Tibial nerve (tissue), 4 donors: ENCODE data around the gene SEC24A. TPM values are rescaled to one million over a fixed set of nuclear protein-coding genes. Genes with fewer than 3 reads are reported as not detected.
"Not testable (repeated sequence)": the region's sequence is repeated elsewhere in the genome, so short reads cannot be mapped to it uniquely, and the experiment has no call there.

Source experiments
- DNase-seq, 2 donors: peaks; one replicate each; pipeline ENCODE4 v3.0.0-alpha.2; 2019; ENCODE audit warnings: low spot score in 2 of 2
- H3K27ac ChIP-seq, 4 donors: fragments of 200-600 bp; sonication (generic) in 3 of 4; one replicate each; pipeline ENCODE4 v1.5.1; 2017 to 2019; ENCODE audit warnings: mild to moderate bottlenecking in 1 of 4
- H3K27me3 ChIP-seq, 2 donors: fragments of 200-600 bp; sonication (generic) in 1 of 2; one replicate each; pipeline versions ENCODE4 v1.5.1 to v1.6.0; 2017 to 2019
- H3K36me3 ChIP-seq, 3 donors: fragments of 200-600 bp; sonication (generic); one replicate each; pipeline ENCODE4 v1.5.1; 2018 to 2019
- H3K4me1 ChIP-seq, 4 donors: fragments of 200-600 bp; sonication (generic) in 3 of 4; one replicate each; pipeline ENCODE4 v1.5.1; 2017 to 2019
- H3K4me3 ChIP-seq, 4 donors: fragments of 200-600 bp; sonication (generic) in 3 of 4; one replicate each; pipeline ENCODE4 v1.5.1; 2017 to 2019; ENCODE audit warnings: mild to moderate bottlenecking in 1 of 4, moderate library complexity in 1 of 4
- H3K9me3 ChIP-seq, 4 donors: fragments of 200-600 bp; sonication (generic) in 3 of 4; one replicate each; pipeline ENCODE4 v1.5.1; 2017 to 2019
- CTCF ChIP-seq, 5 experiments: fragments of 200-600 bp in 3 of 5; fragments of 450-650 bp in 2 of 5; sonication (generic) in 3 of 5; IDR thresholded peaks; one replicate each; pipeline ENCODE4 v1.5.1; 2016 to 2019; ENCODE audit warnings: antibody characterized with exemption in 5 of 5, mild to moderate bottlenecking in 3 of 5, moderate library complexity in 2 of 5
- EP300 ChIP-seq, 2 donors: sonication (generic); formaldehyde crosslinking; IDR thresholded peaks; one replicate each; pipeline ENCODE4 v1.6.1; 2017; ENCODE audit warnings: antibody characterized with exemption in 2 of 2, mild to moderate bottlenecking in 1 of 2
- POLR2A ChIP-seq, 2 donors: fragments of 450-650 bp; IDR thresholded peaks; one replicate each; pipeline ENCODE4 v1.6.1; 2017; ENCODE audit warnings: antibody characterized with exemption in 2 of 2, mild to moderate bottlenecking in 2 of 2, moderate library complexity in 2 of 2
- WGBS, 2 donors: methylation state at CpG; one replicate each; pipeline ENCODE4 v1.1.5; 2018; 5-methylcytosine and 5-hydroxymethylcytosine counted together
- total RNA-seq, 4 donors: library from RNA; depleted of rRNA; stranded (reverse); fragments of >200 nt; gene quantifications; one replicate each; pipeline ENCODE4 v1.1.0, GENCODE V29; 2016

The SEC24A gene
- total RNA-seq, 4 donors from 2014 or later, result 12.7 to 21.3 (median 17.9) TPM

DNA sequence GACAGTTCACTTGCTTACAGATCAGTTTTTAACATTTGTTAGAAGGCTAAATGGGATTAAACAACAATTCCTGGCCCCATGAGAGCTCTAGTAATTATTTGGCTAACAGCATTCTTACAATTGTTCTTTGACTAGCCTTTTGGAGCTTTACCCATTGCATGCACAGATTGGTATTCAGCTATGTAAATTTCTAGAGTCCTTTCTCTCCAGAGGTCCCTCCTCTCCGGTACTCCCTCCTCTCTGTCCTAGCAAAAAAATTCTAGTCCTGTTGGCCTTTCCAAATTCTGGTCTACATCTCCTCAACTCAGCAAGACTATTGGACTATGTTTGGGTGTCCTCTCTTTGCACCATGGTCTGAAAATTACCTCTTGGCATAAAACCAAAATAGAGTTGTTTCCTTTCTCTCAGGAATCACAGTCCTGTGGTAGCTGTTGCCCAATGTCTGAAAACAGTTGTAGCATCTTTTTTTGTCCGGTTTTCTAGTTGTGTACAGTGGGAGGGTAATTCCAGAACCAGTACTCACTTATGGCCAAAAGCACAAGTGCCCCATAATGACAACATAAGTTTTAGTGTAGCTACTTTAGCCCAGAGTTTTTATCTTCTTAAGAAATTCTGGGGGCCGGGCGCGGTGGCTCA lies 34.0 kb upstream of the SEC24A start:
- 83 to 85% methylated on average over 5 of the region's 5 CpGs for WGBS, 2 donors

DNA sequence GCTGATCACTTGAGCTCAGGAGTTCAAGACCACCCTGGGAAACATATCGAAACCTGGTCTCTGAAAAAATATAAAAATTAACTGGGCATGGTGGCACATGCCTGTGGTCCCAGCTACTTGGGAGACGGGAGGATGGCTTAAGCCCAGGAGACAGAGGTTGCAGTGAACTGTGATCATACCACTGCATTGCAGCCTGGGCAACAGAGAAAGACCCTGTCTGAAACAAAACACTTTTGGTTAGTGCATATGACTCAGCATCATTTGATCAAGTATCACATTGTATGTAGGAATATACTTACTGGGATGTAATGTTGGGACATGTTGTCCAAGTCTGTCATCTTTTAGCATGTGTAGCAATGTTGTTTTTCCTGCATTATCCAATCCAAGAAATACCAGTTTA lies 28.0 kb upstream of the SEC24A start:
- 89 to 94% methylated on average over 2 of the region's 2 CpGs for WGBS, 2 donors
- TF ChIP-seq EP300 (IDR thresholded peaks at IDR 0.05), result no peak
- DNase-seq, result no peak

More for the DNA sequence above, 34.0 kb upstream of the SEC24A start:
- no peak for TF ChIP-seq POLR2A (IDR thresholded peaks at IDR 0.05)
- TF ChIP-seq EP300 (IDR thresholded peaks at IDR 0.05), result no peak
- TF ChIP-seq CTCF (IDR thresholded peaks at IDR 0.05), result no peak
- Histone ChIP-seq H3K4me1 (peaks cover 0 to 4% (median 0%) of the 10 kb centered on the region in 4 donors), H3K9me3 (no peaks in the 10 kb centered on the region), H3K4me3 (no peak overlapping the region), H3K27me3 (no peaks in the 10 kb centered on the region), H3K27ac (no peak overlapping the region), H3K36me3 (peaks cover 0 to 96% (median 0%) of the 10 kb centered on the region in 3 donors)
- no peak for DNase-seq

GRCh38 chr5:134625559-134625958 lies 23.0 kb upstream of the SEC24A start:
- Histone ChIP-seq H3K4me1 (peaks cover 0 to 6% (median 0%) of the 10 kb centered on the region in 4 donors), H3K4me3 (no peak overlapping the region), H3K27ac (no peak overlapping the region), H3K36me3 (peaks cover 0 to 48% (median 6%) of the 10 kb centered on the region in 3 donors), H3K9me3 (no peaks in the 10 kb centered on the region), H3K27me3 (no peaks in the 10 kb centered on the region)
- no peak for TF ChIP-seq POLR2A (IDR thresholded peaks at IDR 0.05)
- no peak for TF ChIP-seq EP300 (IDR thresholded peaks at IDR 0.05)
- no peak for TF ChIP-seq CTCF (IDR thresholded peaks at IDR 0.05)
- no peak for DNase-seq
- 94 to 97% methylated on average over 1 of the region's 1 CpG for WGBS, 2 donors

More for the DNA sequence above, 28.0 kb upstream of the SEC24A start:
- no peaks in the 10 kb centered on the region for H3K9me3 ChIP-seq
- no peak overlapping the region for H3K27ac ChIP-seq
- H3K4me3 ChIP-seq, result no peak overlapping the region
- H3K4me1 ChIP-seq, result no peaks in the 10 kb centered on the region
- peaks cover 0 to 84% (median 9%) of the 10 kb centered on the region in 3 donors for H3K36me3 ChIP-seq
- H3K27me3 ChIP-seq, result no peaks in the 10 kb centered on the region

DNA sequence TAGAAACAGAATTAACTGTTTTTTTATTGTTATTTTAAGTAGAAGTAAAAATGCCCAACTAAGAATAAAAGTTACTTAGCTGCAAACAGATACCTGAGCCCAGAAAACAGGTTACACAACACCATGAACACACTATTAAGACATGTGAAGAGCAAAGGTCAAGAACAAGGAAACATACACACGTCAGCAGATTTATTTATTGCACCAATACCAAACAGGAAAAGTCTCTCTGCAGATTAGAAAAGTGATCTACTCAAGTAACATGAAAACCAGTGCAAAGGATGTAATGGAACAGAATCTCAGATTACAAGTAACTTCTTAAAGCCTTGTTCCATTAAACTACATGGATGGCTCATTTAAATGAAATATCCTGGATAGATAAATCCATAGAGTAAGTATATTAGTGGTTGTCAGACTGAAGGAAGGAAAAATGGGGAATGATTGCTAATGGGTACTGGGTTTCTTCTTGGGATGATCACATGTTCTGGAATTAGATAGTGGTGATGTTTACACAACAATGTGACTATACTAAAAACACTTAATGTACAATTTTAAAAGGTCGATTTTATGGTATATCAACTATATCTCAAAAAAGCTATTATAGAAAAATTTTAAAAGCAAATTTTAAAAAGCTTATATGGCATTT lies 22.1 kb upstream of the SEC24A start:
- 54 to 56% methylated on average over 2 of the region's 2 CpGs for WGBS, 2 donors
- TF ChIP-seq EP300 (IDR thresholded peaks at IDR 0.05), result peak in 1 of 2 donors; percentile 26
- no peak for TF ChIP-seq CTCF (IDR thresholded peaks at IDR 0.05)
- H3K4me1 ChIP-seq, result peaks cover 0 to 13% (median 3%) of the 10 kb centered on the region in 4 donors
- H3K9me3 ChIP-seq, result no peaks in the 10 kb centered on the region
- peaks cover 0 to 38% (median 0%) of the 10 kb centered on the region in 3 donors for H3K36me3 ChIP-seq
- no peak overlapping the region for H3K4me3 ChIP-seq
- H3K27ac ChIP-seq, result peak overlapping the region in 1 of 4 donors; percentile 24
- no peaks in the 10 kb centered on the region for H3K27me3 ChIP-seq
- DNase-seq, result no peak

GRCh38 chr5:134634227-134634626 lies 14.4 kb upstream of the SEC24A start:
- 87 to 92% methylated on average over 10 of the region's 10 CpGs for WGBS, 2 donors
- TF ChIP-seq POLR2A (IDR thresholded peaks at IDR 0.05) (no peak), CTCF (IDR thresholded peaks at IDR 0.05) (no peak), EP300 (IDR thresholded peaks at IDR 0.05) (no peak)
- Histone ChIP-seq H3K27ac (no peak overlapping the region), H3K4me1 (peaks cover 0 to 22% (median 12%) of the 10 kb centered on the region in 4 donors), H3K4me3 (no peak overlapping the region), H3K36me3 (no peaks in the 10 kb centered on the region), H3K27me3 (no peaks in the 10 kb centered on the region), H3K9me3 (no peaks in the 10 kb centered on the region)
- DNase-seq, result no peak

GRCh38 chr5:134635366-134635765 lies 13.2 kb upstream of the SEC24A start:
- DNase-seq, H3K4me3 ChIP-seq, H3K27ac ChIP-seq, H3K36me3 ChIP-seq, H3K27me3 ChIP-seq, H3K9me3 ChIP-seq: not testable (repeated sequence)
- H3K4me1 ChIP-seq, result peaks cover 0 to 22% (median 12%) of the 10 kb centered on the region in 4 donors
- WGBS, 2 donors, result 90 to 100% methylated on average over 1 of the region's 1 CpG
